GM19468 (cell line): ENCODE measurements around the gene ACE.
"Not testable (repeated sequence)": the region's sequence is repeated elsewhere in the genome, so short reads cannot be mapped to it uniquely, and the experiment has no call there.

Source experiments
- ATAC-seq: cut with Tn5 transposase; IDR thresholded peaks from one replicate; pipeline ENCODE4 v1.9.1; 2021; ENCODE audit warnings: mild to moderate bottlenecking, moderate library complexity, moderate number of reproducible peaks; ENCODE audit not compliant: unreplicated experiment; ENCODE audit errors: extremely low read depth

ACE gene

GRCh38 chr17:63442549-63443035 lies 34.3 kb upstream of the ACE start:
- ATAC-seq = no peak

- no peak for ATAC-seq
These were observed 33.8 kb upstream of the ACE start for GRCh38 chr17:63443053-63443452.

GRCh38 chr17:63444457-63444856 lies 32.4 kb upstream of the ACE start:
- no peak for ATAC-seq

- ATAC-seq = no peak
These were observed 31.8 kb upstream of the ACE start for GRCh38 chr17:63445065-63445464.

- ATAC-seq = no peak
These were observed 31.3 kb upstream of the ACE start for GRCh38 chr17:63445571-63445953.

GRCh38 chr17:63445954-63446752 lies 30.7 kb upstream of the ACE start, which contains the start of gene CYB561:
CYB561 (minus strand) TSS chr17:63446306; CDS start chr17:63437547, 8,759 bp downstream.
- ATAC-seq = peak; percentile 45

- ATAC-seq = no peak
These were observed 29.9 kb upstream of the ACE start for GRCh38 chr17:63446753-63447470.

- no peak for ATAC-seq
These were observed 29.3 kb upstream of the ACE start for GRCh38 chr17:63447471-63448009.

- ATAC-seq = no peak
These were observed 28.2 kb upstream of the ACE start for GRCh38 chr17:63448655-63449054.

- no peak for ATAC-seq
These were observed 26.3 kb upstream of the ACE start for GRCh38 chr17:63450551-63450950.

- no peak for ATAC-seq
These were observed 25.7 kb upstream of the ACE start for GRCh38 chr17:63451150-63451549.

GRCh38 chr17:63452046-63452961 lies 24.6 kb upstream of the ACE start:
- ATAC-seq = no peak

GRCh38 chr17:63452962-63453551 lies 23.8 kb upstream of the ACE start:
- ATAC-seq = no peak

GRCh38 chr17:63454357-63454756 lies 22.5 kb upstream of the ACE start:
- ATAC-seq = not testable (repeated sequence)

GRCh38 chr17:63454915-63455314 lies 21.9 kb upstream of the ACE start:
- ATAC-seq = no peak

GRCh38 chr17:63455417-63455816 lies 21.4 kb upstream of the ACE start:
- ATAC-seq = no peak

- ATAC-seq = no peak
These were observed 18.4 kb upstream of the ACE start for GRCh38 chr17:63458478-63458877.

- ATAC-seq = no peak
These were observed 16.8 kb upstream of the ACE start for GRCh38 chr17:63460018-63460417.

- ATAC-seq = no peak
These were observed 13.1 kb upstream of the ACE start for GRCh38 chr17:63463771-63464170.
